Measurements from ENCODE around the gene ICA1.

ICA1 gene

DNA sequence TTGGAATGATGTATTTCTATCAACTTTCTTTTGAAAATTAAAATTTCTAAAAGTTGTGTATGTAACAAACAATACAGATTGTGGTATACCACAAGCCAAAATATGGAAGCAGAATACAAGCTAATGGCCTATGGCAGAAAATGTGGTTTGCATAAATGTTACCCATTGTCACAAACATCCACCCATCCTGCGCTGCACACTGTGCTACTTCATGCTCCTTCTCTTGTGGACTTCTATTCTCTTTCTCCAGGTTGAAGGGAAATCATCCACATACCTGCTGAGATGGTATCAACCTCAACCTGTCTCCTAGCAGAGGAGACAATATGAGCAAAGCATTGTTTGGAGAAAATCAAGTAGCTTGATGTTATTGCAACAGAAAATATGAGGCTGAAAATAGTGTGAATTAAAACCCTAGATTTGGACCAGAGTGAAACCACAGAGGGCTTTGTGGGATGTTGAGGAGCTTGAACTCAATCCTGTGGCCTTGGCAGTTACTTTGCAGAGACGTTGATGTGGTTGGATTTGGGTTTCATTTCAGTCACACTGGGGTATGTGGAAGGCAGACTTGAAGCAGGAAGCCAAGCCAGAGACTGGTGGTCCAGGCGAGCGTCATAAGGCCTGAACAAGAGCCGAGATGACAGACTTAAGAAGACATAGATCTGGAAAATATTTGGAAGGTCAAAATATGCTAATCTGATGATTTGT lies 63.8 kb downstream of the ICA1 start:
- no peak for DNase-seq

- DNase-seq = no peak
Observed at GRCh38 chr7:8192897-8193296, 69.1 kb downstream of the ICA1 start.

GRCh38 chr7:8190119-8190895 lies 71.7 kb downstream of the ICA1 start:
- peak; percentile 38 for DNase-seq

DNA sequence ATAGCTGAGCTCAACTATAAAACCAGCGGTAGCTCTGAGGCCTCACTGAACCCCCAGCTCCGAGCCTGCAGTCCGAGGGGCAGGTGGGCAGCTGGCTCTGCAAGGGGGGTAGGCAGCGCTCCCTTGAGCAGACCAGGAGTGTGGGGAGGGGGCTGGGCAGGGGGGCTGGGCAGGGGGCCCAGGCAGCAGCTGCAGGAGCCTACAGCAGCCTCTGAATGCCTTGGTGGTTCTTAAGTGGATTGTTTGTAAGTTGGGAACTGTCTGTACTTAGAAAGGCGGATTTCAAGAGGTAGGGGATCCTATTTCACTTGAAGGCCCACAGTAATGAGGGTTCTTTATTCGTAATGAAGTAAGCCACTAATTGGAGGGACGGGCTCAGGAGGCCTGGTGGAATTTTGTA lies 72.3 kb downstream of the ICA1 start:
- DNase-seq = no peak

- peak; percentile 53 for DNase-seq
Observed at GRCh38 chr7:8185926-8186683, 75.9 kb downstream of the ICA1 start.

GRCh38 chr7:8184221-8184620 lies 77.7 kb downstream of the ICA1 start:
- DNase-seq = no peak

- DNase-seq = no peak
Observed at GRCh38 chr7:8179486-8179885, 82.5 kb downstream of the ICA1 start.

GRCh38 chr7:8178353-8178752 lies 83.6 kb downstream of the ICA1 start:
- no peak for DNase-seq

DNA sequence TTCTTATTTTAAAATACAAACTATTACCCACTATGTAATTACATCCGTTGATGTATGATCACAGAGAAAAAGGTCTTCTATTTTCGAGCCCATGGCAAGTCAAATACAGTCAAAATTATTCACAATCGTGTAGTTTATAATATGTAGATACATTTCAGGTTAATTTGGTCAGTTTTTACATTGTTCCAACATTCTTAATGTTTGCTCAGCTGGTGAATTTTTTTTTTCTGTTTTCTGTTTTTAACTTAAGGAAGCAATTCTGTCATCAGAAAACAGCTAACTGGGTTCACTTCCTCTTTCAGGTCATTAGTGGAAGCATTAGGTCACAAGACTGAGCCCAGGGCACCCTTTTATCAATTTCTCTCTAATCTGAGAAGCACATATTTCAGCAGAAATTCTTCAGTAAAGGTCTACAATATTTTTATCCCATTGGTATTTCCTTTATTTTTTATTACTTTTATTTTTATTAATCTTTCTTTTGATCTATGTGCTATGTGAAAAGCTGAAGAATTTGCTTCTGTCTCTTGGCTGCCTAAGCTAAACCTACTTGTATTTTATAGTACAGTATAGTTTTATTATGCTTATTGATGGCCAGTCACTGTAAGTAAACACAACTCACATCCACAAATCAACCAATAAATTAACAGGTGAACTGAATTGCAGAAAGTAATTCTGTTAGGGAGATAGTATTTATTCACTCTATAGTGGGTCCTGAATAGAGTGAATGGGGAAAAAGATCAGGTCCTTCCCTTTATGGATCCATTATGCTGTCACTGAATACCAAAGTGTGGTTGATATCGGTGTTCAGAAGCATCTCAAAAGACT lies 84.6 kb downstream of the ICA1 start:
- no peak for DNase-seq

DNA sequence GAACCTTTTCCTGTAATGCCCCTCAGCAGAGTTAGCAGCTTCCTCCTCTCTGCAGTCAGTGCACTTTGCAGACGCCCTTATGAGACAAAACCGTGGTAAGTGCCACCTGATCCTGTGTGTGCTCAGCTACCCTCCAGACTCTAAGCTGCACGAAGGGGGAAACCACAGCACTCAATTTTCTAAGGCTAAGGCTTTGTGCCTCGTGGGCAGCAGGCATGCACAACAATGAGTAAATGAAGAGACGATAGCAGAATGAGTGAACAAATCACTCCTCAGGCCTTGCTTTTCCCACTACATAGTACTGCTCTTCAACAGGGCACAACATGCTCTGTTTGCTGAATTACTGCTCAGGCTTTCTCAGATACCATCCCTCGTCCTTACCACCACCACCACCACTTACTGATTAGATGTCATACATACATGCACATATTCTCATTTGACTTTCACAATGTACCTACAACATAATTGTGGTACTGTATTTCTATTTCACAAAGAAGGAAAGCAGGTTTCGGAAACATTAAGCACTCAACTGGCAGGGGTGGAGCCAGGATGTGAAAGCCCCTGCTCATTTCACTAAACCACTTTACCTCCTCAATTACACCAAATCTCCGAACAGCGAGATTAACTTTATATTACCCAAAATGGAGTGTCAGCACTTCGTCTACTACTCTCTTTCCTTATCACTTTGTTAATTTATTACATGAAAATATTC lies 85.4 kb downstream of the ICA1 start:
- DNase-seq = no peak

GRCh38 chr7:8175929-8176369 lies 86.0 kb downstream of the ICA1 start:
- DNase-seq = no peak

DNA sequence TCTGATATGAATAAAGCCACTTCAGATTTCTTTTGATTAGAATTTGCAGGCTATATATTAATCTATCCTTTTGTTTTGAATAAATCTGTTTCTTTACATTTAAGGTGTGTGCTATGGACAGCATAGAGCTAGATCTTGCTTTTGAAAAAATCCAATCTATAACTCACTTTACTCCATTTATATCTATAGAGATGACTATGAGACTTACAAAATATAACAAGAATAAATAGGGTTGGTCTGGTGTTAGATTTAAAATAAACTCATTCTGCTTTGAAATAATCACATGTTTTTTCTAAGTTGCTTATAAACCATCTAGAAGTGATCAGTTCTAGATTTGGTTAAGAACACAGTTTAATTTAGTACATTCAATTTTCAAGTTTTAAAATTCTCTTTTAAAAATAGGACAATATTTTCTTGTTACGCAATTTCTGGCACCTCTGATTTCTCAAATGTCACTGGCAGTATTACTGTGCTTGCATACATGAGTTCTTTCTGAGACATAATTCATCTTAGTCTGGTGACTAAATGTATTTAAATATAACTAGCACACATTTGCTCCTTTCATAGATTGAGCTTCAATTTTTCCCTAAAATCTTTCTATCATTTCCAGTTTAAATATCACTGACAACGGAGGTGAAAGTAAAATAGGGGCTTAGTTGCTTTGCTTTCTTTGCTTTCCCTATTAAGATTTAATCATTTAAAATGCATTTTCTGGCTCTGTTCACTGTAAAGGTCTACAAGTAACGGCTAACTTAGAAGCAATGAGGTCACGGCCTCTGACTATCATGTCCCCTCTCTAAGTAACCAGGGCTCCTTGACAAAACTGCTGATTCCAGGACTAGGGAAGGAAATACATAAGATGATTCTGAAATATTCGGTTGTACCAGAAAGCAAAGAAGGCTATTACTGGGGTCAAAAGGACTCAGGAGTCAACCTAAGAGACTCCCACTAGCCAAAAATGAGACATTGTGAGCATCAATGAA lies 89.3 kb downstream of the ICA1 start:
- DNase-seq = no peak

DNA sequence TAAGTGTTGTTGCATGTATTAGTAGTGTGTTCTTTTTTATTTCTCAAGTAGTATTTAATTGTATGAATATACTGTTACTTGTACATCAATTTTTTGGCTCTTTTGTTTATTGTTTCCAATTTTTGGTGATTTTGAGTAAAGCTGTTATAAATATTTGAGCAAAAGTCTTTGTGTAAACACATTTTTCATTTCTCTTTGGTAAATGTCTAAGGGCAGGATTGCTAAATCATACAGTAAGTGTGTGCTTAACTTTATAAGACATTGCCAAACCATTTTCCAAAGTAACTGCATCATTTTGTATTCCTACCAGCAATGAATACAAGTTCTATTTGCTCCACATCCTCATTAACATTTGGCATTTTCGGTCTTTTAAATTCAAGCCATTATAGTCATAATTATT lies 92.8 kb downstream of the ICA1 start:
- no peak for DNase-seq

DNA sequence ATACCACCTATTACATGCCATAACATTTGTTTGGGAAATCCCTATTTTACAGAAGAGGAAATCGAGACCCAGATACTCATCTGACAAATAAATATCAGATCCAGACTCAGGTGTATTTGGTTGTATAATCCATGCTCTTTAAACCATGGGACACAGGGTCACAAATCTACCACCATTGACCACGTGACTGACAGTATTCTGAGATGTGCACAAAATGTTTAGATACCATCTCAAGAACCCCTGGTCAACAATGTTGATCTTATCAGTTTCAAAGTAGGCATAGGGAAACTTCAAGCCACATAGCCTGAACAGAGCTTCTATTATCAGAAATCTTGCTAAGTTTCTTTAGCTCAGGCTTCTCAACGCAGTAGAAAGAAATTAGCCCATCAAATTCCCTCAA lies 93.6 kb downstream of the ICA1 start:
- DNase-seq = no peak

DNA sequence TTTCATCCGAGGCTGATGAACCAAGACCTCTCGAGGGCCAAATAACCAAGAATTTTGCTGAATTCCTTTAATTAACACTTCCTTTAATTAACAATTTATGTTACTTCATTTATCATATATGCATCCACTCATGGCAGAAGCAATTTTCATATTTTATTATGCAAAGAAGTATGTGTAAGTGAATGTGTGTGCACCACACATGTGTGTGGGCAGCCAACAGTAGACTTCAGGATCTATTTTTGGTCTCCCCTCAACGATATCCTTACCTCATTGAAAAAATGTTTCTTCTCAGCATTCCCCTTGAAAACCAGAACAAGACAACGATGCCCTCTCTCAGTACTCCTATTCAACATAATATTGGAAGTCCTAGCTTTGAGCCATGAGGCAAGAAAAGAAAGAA lies 96.8 kb downstream of the ICA1 start:
- DNase-seq = no peak

DNA sequence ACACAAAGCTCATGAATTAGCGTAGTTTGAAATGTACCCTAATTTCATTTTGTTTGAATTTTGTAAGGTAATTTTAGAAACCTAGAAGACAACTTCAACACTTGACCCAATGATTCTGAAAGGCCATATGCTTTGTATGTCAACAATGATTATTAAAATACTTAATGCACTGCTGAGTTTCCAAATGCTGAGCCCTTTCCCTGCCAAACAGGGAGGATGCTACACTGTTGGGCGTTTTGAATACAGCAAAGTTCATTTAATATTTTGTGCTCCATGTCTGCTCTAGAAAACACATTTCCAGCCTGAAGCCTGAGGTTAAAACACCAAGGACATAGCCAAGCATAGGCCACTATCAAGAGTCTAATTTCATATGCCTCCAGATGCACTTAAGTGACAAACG lies 99.8 kb downstream of the ICA1 start:
- DNase-seq = no peak

GRCh38 chr7:8161364-8161828 lies 100.6 kb downstream of the ICA1 start:
- no peak for DNase-seq

DNA sequence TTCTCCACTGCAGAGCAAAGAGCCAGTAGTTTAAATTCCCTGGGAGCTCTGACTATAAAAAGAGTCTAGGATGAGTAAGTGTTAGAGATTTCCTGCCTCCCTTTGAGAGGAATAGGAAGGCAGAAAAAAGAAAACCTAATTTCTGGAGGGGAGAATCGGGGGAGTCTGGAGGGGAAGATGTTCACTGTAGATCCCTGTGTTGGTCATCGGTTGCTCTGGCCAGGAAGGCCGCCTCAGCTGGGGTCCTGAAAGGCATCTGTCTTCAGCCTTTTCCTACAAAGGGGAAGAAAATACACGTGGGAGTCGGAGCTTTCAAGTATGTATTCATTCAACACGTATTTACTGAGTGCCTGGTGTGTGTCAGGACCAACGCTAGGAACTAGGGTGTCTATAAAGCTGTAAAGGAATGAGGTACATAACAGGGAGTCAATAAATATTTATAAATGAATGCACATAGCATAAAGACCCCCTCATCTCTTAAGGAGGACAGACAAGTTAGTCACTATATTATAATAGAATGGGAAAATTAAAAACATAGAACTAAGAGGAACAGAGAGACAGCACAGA lies 101.1 kb downstream of the ICA1 start:
- no peak for DNase-seq

DNA sequence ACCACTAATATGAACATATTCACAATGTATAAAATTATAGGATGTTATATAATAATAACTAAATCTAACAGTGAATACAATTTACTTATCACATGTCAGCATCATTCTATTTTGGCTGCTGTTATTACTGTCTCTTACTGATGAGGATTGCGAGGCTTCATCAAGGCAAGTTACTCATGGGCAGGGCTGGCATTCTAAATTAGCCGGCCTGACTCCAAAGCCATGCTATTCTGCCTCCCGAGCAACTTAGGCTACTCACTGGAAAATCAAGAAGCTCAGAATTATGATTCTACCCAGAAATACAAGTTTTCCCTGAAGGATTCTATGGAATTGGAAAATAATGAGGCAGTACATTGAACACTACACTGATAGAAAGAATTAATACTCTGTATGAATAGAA lies 101.7 kb downstream of the ICA1 start:
- no peak for DNase-seq

GRCh38 chr7:8159595-8159994 lies 102.4 kb downstream of the ICA1 start:
- no peak for DNase-seq

- no peak for DNase-seq
Observed at GRCh38 chr7:8157296-8157695, 104.7 kb downstream of the ICA1 start.
